Stimulated activated CD4-positive, alpha-beta T cell treated with anti-CD3 and anti-CD28 coated beads, Interleukin-2, amount 100 ng/mL, for 48 hours (primary cell): ENCODE data around the gene IFT122.
"Not testable (repeated sequence)": the region's sequence is repeated elsewhere in the genome, so short reads cannot be mapped to it uniquely, and the experiment has no call there.

Experiments
- DNase-seq, 2 donors: peaks; one replicate each; pipeline ENCODE4 v3.0.0-alpha.2; 2020

IFT122 gene

DNA sequence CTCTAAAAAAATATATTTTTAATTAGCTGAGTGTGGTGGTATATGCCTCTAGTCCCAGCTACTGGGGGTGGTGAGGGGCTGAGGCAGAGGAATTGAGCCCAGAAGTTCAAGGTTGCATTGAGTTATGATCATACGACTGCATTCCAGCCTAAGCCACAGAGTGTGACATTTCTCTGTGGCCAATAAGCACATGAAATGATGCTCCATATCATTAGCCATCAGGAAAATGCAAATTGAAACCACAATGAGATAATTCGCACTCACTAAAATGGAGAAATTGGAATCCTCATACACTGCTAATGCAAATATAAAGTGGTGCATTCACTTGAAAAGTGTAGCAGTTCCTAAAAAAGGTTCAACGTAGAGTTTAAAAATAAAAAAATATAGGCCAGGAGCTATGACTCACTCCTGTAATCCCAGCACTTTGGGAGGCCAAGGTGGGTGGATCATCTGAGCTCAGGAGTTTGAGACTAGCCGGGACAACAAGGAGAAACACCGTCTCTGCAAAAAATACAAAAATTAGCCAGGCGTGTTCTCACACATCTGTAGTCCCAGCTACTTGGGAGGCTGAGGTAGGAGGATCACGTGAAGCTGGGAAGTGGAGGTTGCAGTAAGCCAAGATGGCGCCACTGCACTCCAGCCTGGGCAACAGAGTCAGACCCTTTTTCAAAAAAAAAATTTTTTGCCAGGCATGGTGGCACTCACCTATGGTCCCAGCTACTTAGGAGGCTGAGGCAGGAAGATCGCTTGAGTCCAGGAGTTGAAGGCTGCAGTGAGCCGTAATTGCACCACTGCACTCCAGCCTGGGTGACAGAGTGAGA lies 35.2 kb downstream of the IFT122 start:
- DNase-seq: no peak

DNA sequence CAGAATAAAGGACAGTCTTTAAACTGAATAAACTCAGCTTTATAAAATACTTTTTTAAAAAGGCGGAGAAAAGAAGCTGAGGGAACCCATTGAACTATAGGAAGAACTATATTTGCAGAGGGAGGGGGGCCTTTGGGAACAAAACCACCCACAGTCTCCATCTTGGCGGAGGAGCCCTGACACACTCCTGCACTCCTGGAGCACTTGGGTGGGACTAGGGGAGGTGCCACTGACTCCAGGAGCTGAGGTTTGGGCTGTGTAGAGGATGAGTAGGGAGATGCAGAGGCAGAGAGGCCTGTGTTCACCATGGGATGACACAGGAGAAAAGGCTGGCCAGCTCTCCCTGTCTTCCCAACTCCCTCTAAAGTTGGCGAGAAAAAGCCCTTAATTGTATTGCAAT lies 35.8 kb downstream of the IFT122 start:
- no peak for DNase-seq

DNA sequence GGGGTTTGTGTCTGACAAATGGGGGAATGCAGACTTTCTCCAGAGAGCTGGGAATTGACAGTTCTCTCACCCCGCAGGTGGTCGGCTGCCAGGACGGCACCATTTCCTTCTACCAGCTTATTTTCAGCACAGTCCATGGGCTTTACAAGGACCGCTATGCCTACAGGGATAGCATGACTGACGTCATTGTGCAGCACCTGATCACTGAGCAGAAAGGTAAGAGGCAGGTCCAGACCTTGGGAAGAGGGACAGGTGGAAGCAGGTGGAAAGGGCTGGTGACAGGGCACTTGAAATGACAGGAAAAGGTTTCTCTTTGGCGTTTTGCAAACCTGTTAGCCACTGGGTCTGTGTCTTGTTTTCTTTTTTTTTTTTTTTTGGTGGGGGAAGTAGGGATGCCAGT lies 36.6 kb downstream of the IFT122 start:
- DNase-seq: no peak

DNA sequence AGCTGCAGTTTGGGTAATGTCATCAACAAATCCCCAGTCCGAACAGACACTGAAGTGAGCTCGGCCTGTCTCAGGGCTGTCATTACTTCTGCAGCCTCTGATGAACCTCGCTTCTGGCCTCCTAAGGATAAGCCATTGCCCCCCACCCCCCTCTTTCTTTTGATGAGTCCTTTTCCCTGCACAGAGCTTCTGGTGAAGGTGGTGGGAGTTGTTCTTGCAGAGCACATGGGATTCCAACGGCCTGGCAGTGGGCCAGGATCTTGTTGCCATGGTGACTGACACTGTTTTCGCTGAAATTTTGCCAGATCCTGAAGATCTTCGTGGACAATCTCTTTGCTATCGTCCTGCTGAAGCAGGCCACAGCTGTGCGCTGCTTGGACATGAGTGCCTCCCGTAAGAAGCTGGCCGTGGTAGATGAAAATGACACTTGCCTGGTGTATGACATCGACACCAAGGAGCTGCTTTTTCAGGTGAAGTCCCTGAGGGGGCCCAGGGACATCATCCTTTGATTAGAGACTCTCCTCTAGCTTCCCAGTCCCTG lies 41.3 kb downstream of the IFT122 start:
- not testable (repeated sequence) for DNase-seq

DNA sequence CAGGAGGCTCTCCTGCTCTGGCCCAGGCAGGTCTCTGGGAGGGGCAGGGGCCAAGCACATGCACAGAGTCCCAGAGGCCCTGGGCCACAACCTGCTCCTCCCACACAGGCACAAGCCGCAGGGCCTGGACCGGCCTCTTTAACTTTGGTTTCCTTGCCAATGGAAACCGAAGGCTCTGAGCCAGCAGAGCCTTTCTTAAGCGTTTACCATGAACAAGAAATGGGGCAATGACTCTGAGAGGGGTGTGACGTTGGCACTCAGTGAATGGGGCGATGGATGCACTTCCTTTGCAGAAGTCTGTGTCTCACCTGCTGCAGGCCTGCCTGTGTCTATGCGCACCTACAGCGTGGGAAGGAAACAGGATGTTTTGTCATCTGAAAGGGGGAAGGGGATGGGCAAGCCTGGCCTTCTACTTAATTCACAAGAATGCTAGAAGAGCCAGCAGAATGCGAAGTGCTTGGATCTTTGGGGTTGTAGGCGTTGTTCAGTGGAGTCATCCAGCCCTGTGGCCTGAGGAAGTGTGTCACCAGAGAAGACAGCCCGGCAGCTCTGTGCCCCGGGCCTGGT lies 41.8 kb downstream of the IFT122 start:
- DNase-seq: peak; percentile 2 to 9

GRCh38 chr3:129482721-129483120 lies 42.7 kb downstream of the IFT122 start:
- DNase-seq: no peak

DNA sequence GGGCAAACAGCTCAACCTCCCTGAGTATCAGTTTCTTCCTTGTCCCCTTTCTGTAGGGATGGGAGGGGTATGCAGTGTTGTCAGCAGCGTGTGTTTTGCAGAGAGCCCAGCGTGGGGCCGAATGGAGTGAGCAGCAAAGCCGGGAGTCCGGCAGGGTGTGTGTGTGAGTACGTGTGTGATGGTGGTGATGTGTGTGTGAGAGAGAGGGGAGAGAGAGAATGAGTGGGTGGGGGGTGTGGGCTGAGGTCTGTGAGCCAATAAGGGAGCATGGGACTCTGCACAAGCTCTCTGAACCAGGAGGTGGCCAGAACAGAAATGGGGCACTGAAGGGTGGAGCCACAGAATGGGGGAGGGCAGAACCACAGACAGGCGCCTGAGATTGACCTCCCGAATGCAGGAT lies 43.8 kb downstream of the IFT122 start:
- DNase-seq: no peak

- not testable (repeated sequence) for DNase-seq
Measured at GRCh38 chr3:129485146-129485545, 45.1 kb downstream of the IFT122 start.

GRCh38 chr3:129485721-129486663 lies 46.0 kb downstream of the IFT122 start:
- no peak for DNase-seq

GRCh38 chr3:129486664-129487035 lies 46.6 kb downstream of the IFT122 start:
- no peak for DNase-seq

DNA sequence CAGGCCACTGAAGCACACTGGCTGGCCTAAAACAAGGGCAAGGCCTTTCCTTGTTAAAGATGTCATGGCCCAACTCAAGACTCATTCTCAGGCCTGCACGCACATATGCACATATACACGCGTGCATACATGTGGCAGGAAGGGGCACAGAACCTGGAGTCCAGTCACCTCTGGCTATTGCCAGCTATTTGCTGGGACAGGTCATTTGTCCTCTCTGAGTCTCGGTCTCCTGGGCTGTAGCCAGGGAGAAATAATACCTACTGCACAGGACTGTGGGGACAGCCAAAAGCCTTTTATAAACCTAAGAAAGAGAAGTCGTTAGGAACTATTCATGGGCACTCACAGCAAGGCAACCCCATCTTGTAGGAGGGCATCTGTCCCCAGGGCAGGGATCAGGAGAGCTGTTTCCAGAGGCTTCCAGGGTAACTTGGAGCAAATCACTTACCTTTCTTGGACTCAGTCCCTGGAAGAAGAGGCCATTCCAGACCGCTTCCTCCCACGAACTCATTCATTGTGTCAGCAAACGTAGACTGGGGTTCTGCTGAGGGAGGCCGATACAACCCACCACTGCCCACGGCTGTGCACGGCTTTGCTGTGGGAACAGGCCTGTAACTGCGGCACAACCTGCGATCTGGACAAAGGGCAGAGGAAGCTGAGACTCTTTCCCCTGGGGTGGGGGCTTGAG lies 47.3 kb downstream of the IFT122 start:
- no peak for DNase-seq

DNA sequence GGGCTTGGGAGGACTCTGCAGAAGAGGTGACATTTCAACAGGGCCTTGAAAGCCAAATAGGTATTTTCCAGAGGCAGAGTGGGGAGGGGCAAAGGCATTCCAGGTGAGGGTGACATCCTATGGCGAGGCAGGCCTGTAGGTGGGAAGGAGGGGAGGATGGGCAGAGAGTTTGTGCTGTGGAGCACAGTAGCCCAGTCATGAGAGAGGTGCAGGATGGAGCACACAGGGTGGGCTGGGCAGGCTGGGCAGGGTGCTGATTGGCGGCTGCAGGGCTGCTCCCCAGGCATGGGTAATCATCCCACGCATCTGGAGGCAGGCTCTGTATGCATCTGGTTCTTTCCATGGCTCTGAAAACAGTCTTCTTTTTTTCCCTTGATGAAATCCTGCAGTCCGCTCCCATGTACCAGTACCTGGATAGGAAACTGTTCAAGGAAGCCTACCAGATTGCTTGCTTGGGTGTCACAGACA lies 47.9 kb downstream of the IFT122 start:
- not testable (repeated sequence) for DNase-seq

DNA sequence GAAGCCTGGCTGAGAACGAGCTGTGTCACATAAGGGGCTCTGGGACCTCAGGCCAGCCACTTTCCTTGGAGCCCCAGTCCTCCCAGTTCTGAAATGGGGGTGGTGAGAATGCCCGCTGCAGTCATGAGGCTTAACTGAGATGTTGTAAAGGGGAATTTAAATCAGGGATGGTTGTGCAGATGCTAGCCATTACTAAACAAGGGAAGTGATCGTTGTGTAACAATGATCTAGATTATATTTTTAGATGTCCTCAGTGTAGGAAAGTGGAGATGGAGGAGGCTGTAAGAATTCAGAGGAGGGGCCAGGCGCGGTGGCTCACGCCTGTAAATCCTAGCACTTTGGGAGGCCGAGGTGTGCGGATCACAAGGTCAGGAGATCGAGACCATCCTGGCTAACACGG lies 49.2 kb downstream of the IFT122 start:
- DNase-seq: not testable (repeated sequence)

GRCh38 chr3:129490273-129490675 lies 50.2 kb downstream of the IFT122 start:
- DNase-seq: peak; percentile 31 to 45

- not testable (repeated sequence) for DNase-seq
Measured at GRCh38 chr3:129491077-129491476, 51.1 kb downstream of the IFT122 start.

GRCh38 chr3:129491794-129492193 lies 51.8 kb downstream of the IFT122 start:
- DNase-seq: no peak

DNA sequence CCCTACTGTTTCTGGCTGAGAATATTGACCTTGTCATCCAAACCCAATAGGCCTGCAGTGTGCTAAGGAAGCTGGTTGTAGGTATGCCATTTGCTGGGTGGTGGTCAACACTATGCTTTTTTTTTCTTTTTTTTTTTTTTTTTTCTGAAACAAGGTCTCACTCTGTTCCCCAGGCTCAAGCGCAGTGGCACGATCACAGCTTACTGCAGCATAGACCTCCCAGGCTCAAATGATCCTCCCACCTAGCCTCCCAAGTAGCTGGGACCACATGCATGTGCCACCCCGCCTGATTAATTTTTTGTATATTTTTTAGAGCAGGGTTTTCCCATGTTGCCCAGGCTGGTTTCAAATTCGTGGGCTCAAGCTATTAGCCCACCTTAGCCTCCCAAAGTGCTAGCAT lies 52.7 kb downstream of the IFT122 start:
- no peak for DNase-seq

DNA sequence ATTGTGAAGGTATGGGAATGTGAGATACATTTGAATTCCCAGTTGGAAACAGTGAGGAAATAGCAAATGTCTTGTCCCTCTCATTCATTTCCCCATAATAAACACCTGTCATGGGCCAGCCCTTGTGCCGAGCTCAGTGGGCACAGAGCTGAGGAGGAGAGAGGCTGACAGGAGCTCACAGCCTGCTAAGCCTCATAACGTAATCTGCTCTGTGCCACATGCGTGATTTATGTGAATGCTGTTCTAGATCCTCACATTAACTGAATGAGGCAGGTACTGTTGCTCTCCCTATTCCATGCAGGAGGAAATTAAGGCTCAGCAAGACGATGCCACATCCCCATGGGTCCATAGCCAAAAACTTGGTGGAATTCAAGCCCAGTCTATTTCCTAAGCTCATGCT lies 53.2 kb downstream of the IFT122 start:
- no peak for DNase-seq

DNA sequence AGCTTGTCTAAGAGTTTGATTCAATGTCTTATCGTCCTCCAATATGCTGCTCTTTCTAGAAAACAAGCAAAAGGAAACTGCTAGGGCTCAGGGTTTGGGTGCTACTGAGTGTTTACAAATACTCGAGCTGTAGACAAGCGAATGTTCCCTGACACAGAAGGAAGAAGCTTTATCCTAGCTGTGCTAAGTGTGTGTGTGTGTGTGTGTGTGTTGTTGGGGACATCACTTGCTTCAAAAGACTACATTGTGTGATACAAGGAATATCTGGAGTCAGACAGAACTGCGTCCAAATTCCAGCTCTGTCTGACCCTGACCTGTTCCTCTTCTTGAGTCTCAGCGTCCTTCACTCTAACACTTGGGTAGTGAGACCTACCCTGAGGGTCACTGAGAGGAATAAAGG lies 54.5 kb downstream of the IFT122 start:
- DNase-seq: not testable (repeated sequence)

DNA sequence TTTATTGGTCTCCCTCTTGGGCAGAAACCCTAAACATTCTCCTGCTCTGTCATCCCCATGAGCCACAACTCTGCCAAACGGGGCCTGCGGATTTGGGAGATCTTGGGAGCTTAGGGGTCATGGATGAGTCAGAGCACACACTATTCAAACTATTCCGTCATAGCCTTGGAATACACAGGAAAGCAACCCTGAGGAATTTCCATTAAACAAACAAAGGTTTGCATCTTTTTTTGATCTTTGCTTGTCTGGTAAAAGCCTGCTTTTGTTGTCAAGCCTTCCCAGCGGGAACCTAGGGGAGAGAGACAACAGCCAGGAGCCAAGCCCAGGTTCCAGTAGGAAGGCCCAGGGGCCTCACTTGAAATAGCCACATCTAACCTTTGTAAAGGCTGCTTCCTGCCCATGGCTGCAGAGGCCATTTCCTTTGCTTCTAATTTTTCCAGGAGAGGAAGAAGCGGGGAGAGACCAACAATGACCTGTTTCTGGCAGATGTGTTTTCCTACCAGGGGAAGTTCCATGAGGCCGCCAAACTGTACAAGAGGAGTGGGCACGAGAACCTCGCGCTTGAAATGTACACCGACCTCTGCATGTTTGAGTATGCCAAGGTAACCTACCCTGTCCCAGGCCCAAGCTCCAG lies 55.1 kb downstream of the IFT122 start:
- not testable (repeated sequence) for DNase-seq

- DNase-seq: not testable (repeated sequence)
Measured at GRCh38 chr3:129497876-129498275, 57.9 kb downstream of the IFT122 start.
